Vagina (tissue), 2 donors: Measurements from ENCODE around the gene DCDC2C.

Experiments
- POLR2AphosphoS5 ChIP-seq, 2 donors: sonication (generic); formaldehyde crosslinking; IDR thresholded peaks; one replicate each; pipeline ENCODE4 v1.9.0; 2017; ENCODE audit warnings: antibody characterized with exemption in 2 of 2, mild to moderate bottlenecking in 2 of 2, low read depth in 1 of 2; ENCODE audit not compliant: insufficient read depth in 1 of 2
- TF ChIP-seq, protein P1 (sequence below), 3 experiments: fragments of 450-650 bp in 2 of 3; fragments of 200-600 bp in 1 of 3; sonication (generic) in 1 of 3; IDR thresholded peaks; one replicate each; pipeline ENCODE4 v1.5.1; 2017 to 2019; ENCODE audit warnings: antibody characterized with exemption in 3 of 3, mild to moderate bottlenecking in 2 of 3, moderate library complexity in 2 of 3

- TF ChIP-seq, protein P1, sequence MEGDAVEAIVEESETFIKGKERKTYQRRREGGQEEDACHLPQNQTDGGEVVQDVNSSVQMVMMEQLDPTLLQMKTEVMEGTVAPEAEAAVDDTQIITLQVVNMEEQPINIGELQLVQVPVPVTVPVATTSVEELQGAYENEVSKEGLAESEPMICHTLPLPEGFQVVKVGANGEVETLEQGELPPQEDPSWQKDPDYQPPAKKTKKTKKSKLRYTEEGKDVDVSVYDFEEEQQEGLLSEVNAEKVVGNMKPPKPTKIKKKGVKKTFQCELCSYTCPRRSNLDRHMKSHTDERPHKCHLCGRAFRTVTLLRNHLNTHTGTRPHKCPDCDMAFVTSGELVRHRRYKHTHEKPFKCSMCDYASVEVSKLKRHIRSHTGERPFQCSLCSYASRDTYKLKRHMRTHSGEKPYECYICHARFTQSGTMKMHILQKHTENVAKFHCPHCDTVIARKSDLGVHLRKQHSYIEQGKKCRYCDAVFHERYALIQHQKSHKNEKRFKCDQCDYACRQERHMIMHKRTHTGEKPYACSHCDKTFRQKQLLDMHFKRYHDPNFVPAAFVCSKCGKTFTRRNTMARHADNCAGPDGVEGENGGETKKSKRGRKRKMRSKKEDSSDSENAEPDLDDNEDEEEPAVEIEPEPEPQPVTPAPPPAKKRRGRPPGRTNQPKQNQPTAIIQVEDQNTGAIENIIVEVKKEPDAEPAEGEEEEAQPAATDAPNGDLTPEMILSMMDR (IDR thresholded peaks at IDR 0.05): no peak
- no peak for TF ChIP-seq POLR2AphosphoS5 (IDR thresholded peaks at IDR 0.05; ENCODE audit: insufficient read depth in 1 of 2, low read depth in 1 of 2)
These were observed 76.2 kb downstream of the DCDC2C start for GRCh38 chr2:3779496-3780049.
